ENCODE measurements around the gene ZNF142. TPM values are rescaled to one million over a fixed set of nuclear protein-coding genes. Genes with fewer than 3 reads are reported as not detected.

Gene ZNF142
- total and polyA plus RNA-seq, 4 experiments from 2014 or later = 1.9 to 54.5 (median 30.9) TPM

GRCh38 chr2:218664653-218665052 lies 5.2 kb upstream of the ZNF142 start:
- Histone ChIP-seq H3K4me1 (ENCODE audit: insufficient read depth, low read length) (peaks cover 9% of the 10 kb centered on the region), H3K36me3 (ENCODE audit: insufficient read depth, low read length) (peaks cover 60% of the 10 kb centered on the region), H3K27me3 (ENCODE audit: insufficient read depth, low read length) (no peaks in the 10 kb centered on the region), H3K4me3 (ENCODE audit: low read length in 2 of 2) (no peak overlapping the region), H3K9me3 (ENCODE audit: control insufficient read depth in 1 of 2, low read length in 2 of 2) (no peaks in the 10 kb centered on the region), H3K27ac (ENCODE audit: low read depth, low read length) (no peak overlapping the region)
- DNase-seq = no peak
- Mint-ChIP-seq H3K4me3 (no peak overlapping the region), H3K27me3 (no peaks in the 10 kb centered on the region), H3K36me3 (peaks cover 41 to 71% of the 10 kb centered on the region in 2 donors), H3K27ac (peak overlapping the region in 2 of 7 donors; percentile 17 to 62), H3K9me3 (peaks cover 0 to 2% (median 0%) of the 10 kb centered on the region in 8 donors), H3K4me1 (peaks cover 8 to 10% (median 9%) of the 10 kb centered on the region in 4 donors)
- CTCF ChIA-PET (ENCODE audit: partially characterized antibody) = interaction anchor here (2.4 kb wide), 1 partner anchor 17 kb away, joined by 9 read pairs; no protein-coding TSS in a partner anchor
- POLR2A ChIA-PET (ENCODE audit: partially characterized antibody) = no interaction called here
- intact Hi-C loops (cut with micrococcal nuclease) = no loop called here

- Histone ChIP-seq H3K4me3 (ENCODE audit: low read length in 2 of 2) (no peak overlapping the region), H3K27ac (ENCODE audit: low read depth, low read length) (no peak overlapping the region), H3K36me3 (ENCODE audit: insufficient read depth, low read length) (peaks cover 60% of the 10 kb centered on the region), H3K9me3 (ENCODE audit: control insufficient read depth in 1 of 2, low read length in 2 of 2) (no peaks in the 10 kb centered on the region), H3K27me3 (ENCODE audit: insufficient read depth, low read length) (no peaks in the 10 kb centered on the region), H3K4me1 (ENCODE audit: insufficient read depth, low read length) (peaks cover 9% of the 10 kb centered on the region)
- Mint-ChIP-seq H3K27ac (peak overlapping the region in 1 of 7 donors; percentile 17), H3K9me3 (peaks cover 0 to 4% (median 0%) of the 10 kb centered on the region in 8 donors), H3K4me1 (peaks cover 11 to 16% (median 13%) of the 10 kb centered on the region in 4 donors), H3K4me3 (no peak overlapping the region), H3K36me3 (peaks cover 41 to 76% of the 10 kb centered on the region in 2 donors), H3K27me3 (no peaks in the 10 kb centered on the region)
- ChIA-PET CTCF (ENCODE audit: partially characterized antibody) (interaction anchor here (2.4 kb wide), 1 partner anchor 16 kb away, joined by 9 read pairs; no protein-coding TSS in a partner anchor), POLR2A (ENCODE audit: partially characterized antibody) (no interaction called here)
- intact Hi-C loops (cut with micrococcal nuclease) = no loop called here
- no peak for DNase-seq
These were observed 4.5 kb upstream of the ZNF142 start for GRCh38 chr2:218663901-218664300.

- Histone ChIP-seq H3K4me3 (ENCODE audit: low read length in 2 of 2) (no peak overlapping the region), H3K36me3 (ENCODE audit: insufficient read depth, low read length) (peaks cover 54% of the 10 kb centered on the region), H3K4me1 (ENCODE audit: insufficient read depth, low read length) (peaks cover 19% of the 10 kb centered on the region), H3K27me3 (ENCODE audit: insufficient read depth, low read length) (no peaks in the 10 kb centered on the region), H3K27ac (ENCODE audit: low read depth, low read length) (no peak overlapping the region), H3K9me3 (ENCODE audit: control insufficient read depth in 1 of 2, low read length in 2 of 2) (no peaks in the 10 kb centered on the region)
- intact Hi-C loops (cut with micrococcal nuclease) = no loop called here
- Mint-ChIP-seq H3K27ac (peak overlapping the region in 1 of 7 donors; percentile 39), H3K9me3 (peaks cover 0 to 4% (median 0%) of the 10 kb centered on the region in 8 donors), H3K4me1 (peaks cover 10 to 27% (median 22%) of the 10 kb centered on the region in 4 donors), H3K27me3 (no peaks in the 10 kb centered on the region), H3K36me3 (peaks cover 40 to 71% of the 10 kb centered on the region in 2 donors), H3K4me3 (peak overlapping the region in 1 of 8 donors; percentile 54)
- DNase-seq = no peak
- CTCF ChIA-PET (ENCODE audit: partially characterized antibody) = interaction anchor here (1.3 to 2.4 kb wide), 2 partner anchors 15 to 25 kb away, joined by 3 to 9 read pairs; no protein-coding TSS in a partner anchor
- POLR2A ChIA-PET (ENCODE audit: partially characterized antibody) = interaction anchor here (0.6 kb wide), 1 partner anchor 714 kb away, joined by 3 read pairs; no protein-coding TSS in a partner anchor
These were observed 3.4 kb upstream of the ZNF142 start for GRCh38 chr2:218662827-218663226.

- peaks cover 0 to 4% (median 0%) of the 10 kb centered on the region in 8 donors for H3K9me3 Mint-ChIP-seq
- H3K27me3 ChIP-seq (ENCODE audit: insufficient read depth, low read length) = no peaks in the 10 kb centered on the region
- H3K4me1 Mint-ChIP-seq = peaks cover 13 to 31% (median 26%) of the 10 kb centered on the region in 4 donors
- intact Hi-C loops (cut with micrococcal nuclease) = no loop called here
- DNase-seq = no peak
- no peak overlapping the region for H3K27ac ChIP-seq (ENCODE audit: low read depth, low read length)
- H3K9me3 ChIP-seq (ENCODE audit: control insufficient read depth in 1 of 2, low read length in 2 of 2) = no peaks in the 10 kb centered on the region
- H3K27me3 Mint-ChIP-seq = no peaks in the 10 kb centered on the region
- ChIA-PET POLR2A (ENCODE audit: partially characterized antibody) (no interaction called here), CTCF (ENCODE audit: partially characterized antibody) (interaction anchor here (1.3 to 5.1 kb wide), 2 partner anchors 8 to 25 kb away, joined by 3 to 51 read pairs; partner anchors contain the start of genes RNF25 and STK36)
- peaks cover 54% of the 10 kb centered on the region for H3K36me3 ChIP-seq (ENCODE audit: insufficient read depth, low read length)
- peaks cover 24% of the 10 kb centered on the region for H3K4me1 ChIP-seq (ENCODE audit: insufficient read depth, low read length)
- H3K4me3 ChIP-seq (ENCODE audit: low read length in 2 of 2) = no peak overlapping the region
- H3K27ac Mint-ChIP-seq = no peak overlapping the region
- H3K4me3 Mint-ChIP-seq = peak overlapping the region in 1 of 8 donors; percentile 54
- H3K36me3 Mint-ChIP-seq = peaks cover 36 to 67% of the 10 kb centered on the region in 2 donors
These were observed 3.0 kb upstream of the ZNF142 start for GRCh38 chr2:218662377-218662776.

GRCh38 chr2:218659988-218660358 lies 550 bp upstream of the ZNF142 start:
- H3K36me3 ChIP-seq (ENCODE audit: insufficient read depth, low read length) = peaks cover 51% of the 10 kb centered on the region
- POLR2A ChIA-PET (ENCODE audit: partially characterized antibody) = interaction anchor here (0.7 to 3.4 kb wide), 18 partner anchors 10 to 839 kb away, joined by 3 to 67 read pairs (median 6); partner anchors contain the start of genes AAMP, CNPPD1, DNPEP and GMPPA
- peaks cover 17 to 37% (median 31%) of the 10 kb centered on the region in 4 donors for H3K4me1 Mint-ChIP-seq
- H3K27me3 ChIP-seq (ENCODE audit: insufficient read depth, low read length) = no peaks in the 10 kb centered on the region
- H3K9me3 Mint-ChIP-seq = peaks cover 0 to 4% (median 0%) of the 10 kb centered on the region in 8 donors
- DNase-seq = no peak
- peak overlapping the region; percentile 50 to 78 for H3K4me3 ChIP-seq (ENCODE audit: low read length in 2 of 2)
- H3K9me3 ChIP-seq (ENCODE audit: control insufficient read depth in 1 of 2, low read length in 2 of 2) = no peaks in the 10 kb centered on the region
- H3K4me3 Mint-ChIP-seq = peak overlapping the region; percentile 91 to 100 (median 93)
- H3K4me1 ChIP-seq (ENCODE audit: insufficient read depth, low read length) = peaks cover 28% of the 10 kb centered on the region
- peak overlapping the region; percentile 92 to 98 (median 94) for H3K27ac Mint-ChIP-seq
- H3K27ac ChIP-seq (ENCODE audit: low read depth, low read length) = peak overlapping the region; percentile 71
- CTCF ChIA-PET (ENCODE audit: partially characterized antibody) = interaction anchor here (0.9 to 5.5 kb wide), 15 partner anchors 11 to 728 kb away, joined by 3 to 51 read pairs (median 4); partner anchors contain the start of genes DNPEP, RNF25, STK36 and TTLL4
- H3K27me3 Mint-ChIP-seq = no peaks in the 10 kb centered on the region
- intact Hi-C loops (cut with micrococcal nuclease) = loop anchor here (1.0 to 5.0 kb wide), 10 partner anchors 12 to 728 kb away; partner anchors contain the start of genes AAMP, CNOT9, CTDSP1 and PNKD
- H3K36me3 Mint-ChIP-seq = peaks cover 30 to 68% of the 10 kb centered on the region in 2 donors

- intact Hi-C loops (cut with micrococcal nuclease) = loop anchor here (1.0 to 5.0 kb wide), 10 partner anchors 10 to 730 kb away; partner anchors contain the start of genes AAMP, CNOT9, CTDSP1 and PNKD
- H3K36me3 ChIP-seq (ENCODE audit: insufficient read depth, low read length) = peaks cover 49% of the 10 kb centered on the region
- no peaks in the 10 kb centered on the region for H3K27me3 ChIP-seq (ENCODE audit: insufficient read depth, low read length)
- Mint-ChIP-seq H3K36me3 (peaks cover 22 to 61% of the 10 kb centered on the region in 2 donors), H3K27ac (peak overlapping the region; percentile 92 to 98 (median 94)), H3K4me3 (peak overlapping the region; percentile 91 to 100 (median 93)), H3K9me3 (peaks cover 0 to 4% (median 0%) of the 10 kb centered on the region in 8 donors), H3K27me3 (no peaks in the 10 kb centered on the region), H3K4me1 (peaks cover 17 to 37% (median 31%) of the 10 kb centered on the region in 4 donors)
- H3K27ac ChIP-seq (ENCODE audit: low read depth, low read length) = peak overlapping the region; percentile 71
- peaks cover 28% of the 10 kb centered on the region for H3K4me1 ChIP-seq (ENCODE audit: insufficient read depth, low read length)
- DNase-seq = peak; percentile 30 to 53 (median 43)
- CTCF ChIA-PET (ENCODE audit: partially characterized antibody) = interaction anchor here (0.9 to 5.5 kb wide), 16 partner anchors 9 to 729 kb away, joined by 3 to 51 read pairs (median 6); partner anchors contain the start of genes DNPEP, RNF25, STK36 and TTLL4
- H3K4me3 ChIP-seq (ENCODE audit: low read length in 2 of 2) = peak overlapping the region; percentile 50 to 78
- POLR2A ChIA-PET (ENCODE audit: partially characterized antibody) = interaction anchor here (0.6 to 3.4 kb wide), 21 partner anchors 9 to 840 kb away, joined by 3 to 67 read pairs (median 5); partner anchors contain the start of genes AAMP, DNPEP, GMPPA and PNKD
- no peaks in the 10 kb centered on the region for H3K9me3 ChIP-seq (ENCODE audit: control insufficient read depth in 1 of 2, low read length in 2 of 2)
These were observed 659 bp downstream of the ZNF142 start for GRCh38 chr2:218658671-218659257.

Data from CD4-positive, alpha-beta memory T cell (primary cell).